Cardiac muscle cell (in vitro differentiated cells and primary cell): ENCODE results near the gene UBQLN1. TPM values are rescaled to one million over a fixed set of nuclear protein-coding genes. Genes with fewer than 3 reads are reported as not detected.
A peak's percentile ranks its signal among the peaks of the same experiment; 100 is the strongest.

Experiments
- DNase-seq, 2 donors: peaks; one replicate each; pipeline versions ENCODE4 v3.0.0 to v3.0.0-alpha.2; 2010 to 2017; ENCODE audit warnings: low read depth in 1 of 2, low spot score in 1 of 2
- H3K27ac ChIP-seq: fragments of 200-600 bp; sonication (generic); 2 replicates; pipeline ENCODE4 v1.5.1; 2016
- H3K27me3 ChIP-seq: fragments of 200-600 bp; sonication (generic); 2 replicates; pipeline ENCODE4 v1.6.0; 2016; ENCODE audit warnings: control low read depth
- H3K36me3 ChIP-seq: fragments of 200-600 bp; sonication (generic); 2 replicates; pipeline ENCODE4 v1.5.1; 2016; ENCODE audit warnings: control low read depth
- H3K4me1 ChIP-seq: fragments of 200-600 bp; sonication (generic); 2 replicates; pipeline ENCODE4 v1.8.1; 2017; ENCODE audit warnings: low read depth, mild to moderate bottlenecking, mixed run types
- H3K4me3 ChIP-seq: fragments of 200-600 bp; sonication (generic); 2 replicates; pipeline ENCODE4 v1.5.1; 2016; ENCODE audit warnings: mild to moderate bottlenecking
- H3K9me3 ChIP-seq: fragments of 200-600 bp; sonication (generic); 2 replicates; pipeline ENCODE4 v1.5.1; 2017; ENCODE audit warnings: low read depth, mild to moderate bottlenecking, control low read depth
- CTCF ChIP-seq: IDR thresholded peaks from 2 replicates; pipeline ENCODE4 v1.5.1; 2012; ENCODE audit warnings: low read depth, mild to moderate bottlenecking, low read length
- polyA plus RNA-seq: library from polyadenylated mRNA; unstranded; fragments of >200 nt; fragmentation: Nextera tagmentation; extraction: Ambion mirVana; gene quantifications from 2 replicates; pipeline ENCODE4 v1.2.1, GENCODE V29; 2016
- total RNA-seq: library from RNA; depleted of rRNA; stranded (reverse); fragments of >200 nt; gene quantifications from 2 replicates; pipeline ENCODE4 v1.2.3, GENCODE V29; 2016

The UBQLN1 gene
- total and polyA plus RNA-seq, 2 experiments from 2014 or later = 38.0 to 102 TPM

GRCh38 chr9:83646500-83647239 lies 61.1 kb downstream of the UBQLN1 start:
- Histone ChIP-seq H3K9me3 (no peaks in the 10 kb centered on the region), H3K4me3 (no peak overlapping the region), H3K36me3 (peaks cover 4% of the 10 kb centered on the region), H3K27me3 (no peaks in the 10 kb centered on the region), H3K4me1 (no peaks in the 10 kb centered on the region), H3K27ac (no peak overlapping the region)
- no peak for TF ChIP-seq CTCF
- DNase-seq = peak in 1 of 2 donors; percentile 34

GRCh38 chr9:83642793-83643192 lies 65.0 kb downstream of the UBQLN1 start:
- no peak overlapping the region for H3K27ac ChIP-seq
- no peak overlapping the region for H3K4me3 ChIP-seq
- no peaks in the 10 kb centered on the region for H3K4me1 ChIP-seq
- H3K27me3 ChIP-seq = no peaks in the 10 kb centered on the region
- no peaks in the 10 kb centered on the region for H3K9me3 ChIP-seq
- no peak for TF ChIP-seq CTCF
- H3K36me3 ChIP-seq = no peaks in the 10 kb centered on the region
- DNase-seq = no peak

- no peak overlapping the region for H3K27ac ChIP-seq
- no peaks in the 10 kb centered on the region for H3K4me1 ChIP-seq
- no peak for DNase-seq
- H3K4me3 ChIP-seq = no peak overlapping the region
- H3K9me3 ChIP-seq = no peaks in the 10 kb centered on the region
- H3K36me3 ChIP-seq = no peaks in the 10 kb centered on the region
- no peak for TF ChIP-seq CTCF
- no peaks in the 10 kb centered on the region for H3K27me3 ChIP-seq
Observed at GRCh38 chr9:83639266-83639665, 68.5 kb downstream of the UBQLN1 start.

GRCh38 chr9:83637389-83637788 lies 70.4 kb downstream of the UBQLN1 start:
- no peak for DNase-seq
- no peak overlapping the region for H3K4me3 ChIP-seq
- H3K9me3 ChIP-seq = no peaks in the 10 kb centered on the region
- H3K4me1 ChIP-seq = no peaks in the 10 kb centered on the region
- H3K36me3 ChIP-seq = no peaks in the 10 kb centered on the region
- no peaks in the 10 kb centered on the region for H3K27me3 ChIP-seq
- no peak overlapping the region for H3K27ac ChIP-seq
- no peak for TF ChIP-seq CTCF

DNA sequence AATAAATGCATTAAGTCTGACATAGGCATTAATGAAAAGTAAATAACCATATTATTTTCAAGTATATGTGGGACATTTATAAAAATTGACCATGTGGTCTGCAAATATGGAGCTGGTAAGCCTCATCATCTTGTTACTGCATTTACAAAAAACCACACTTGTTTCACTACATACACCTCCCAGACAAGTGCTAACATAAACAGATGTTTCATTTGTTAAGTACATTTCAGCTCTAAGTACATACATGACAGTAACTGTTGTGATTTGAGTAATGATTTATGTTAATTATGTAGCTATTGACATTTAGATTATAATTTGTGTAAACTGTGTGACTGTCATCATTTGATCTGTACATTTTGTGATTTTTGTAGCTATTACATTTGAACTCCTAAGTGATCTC lies 70.9 kb downstream of the UBQLN1 start:
- Histone ChIP-seq H3K4me3 (no peak overlapping the region), H3K9me3 (no peaks in the 10 kb centered on the region), H3K27ac (no peak overlapping the region), H3K36me3 (no peaks in the 10 kb centered on the region), H3K4me1 (no peaks in the 10 kb centered on the region), H3K27me3 (no peaks in the 10 kb centered on the region)
- TF ChIP-seq CTCF = no peak
- no peak for DNase-seq
